ENCODE measurements around the gene CEACAM7.
A peak's percentile ranks its signal among the peaks of the same experiment; 100 is the strongest.
"Not testable (repeated sequence)": the region's sequence is repeated elsewhere in the genome, so short reads cannot be mapped to it uniquely, and the experiment has no call there.

The CEACAM7 gene

DNA sequence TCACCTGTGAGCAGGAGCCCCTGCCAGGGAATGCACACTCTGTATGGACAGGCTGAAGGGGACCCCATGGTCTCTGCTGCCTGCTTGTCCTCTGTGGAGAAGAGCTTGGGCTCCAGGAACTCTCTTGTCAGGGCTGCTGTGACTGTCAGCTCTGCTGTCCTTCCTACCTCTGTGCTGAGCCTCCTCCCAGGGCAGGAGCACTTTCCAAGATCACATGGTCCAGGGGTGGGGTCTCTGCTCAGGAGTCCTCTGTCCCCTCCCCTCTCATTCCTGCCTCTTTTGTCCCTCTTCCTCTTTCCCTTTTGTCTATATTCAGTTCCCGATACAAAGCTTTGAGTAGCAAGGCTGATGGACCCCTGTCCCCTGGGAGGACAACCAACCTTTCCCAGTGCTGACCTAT, at the start of gene CEACAM7:
CEACAM7 (minus strand) TSS at position 173 of the 400 bp plus-strand sequence; CDS start at position 68, 105 bp downstream.
- no peak for DNase-seq (ENCODE audit: low spot score)

DNA sequence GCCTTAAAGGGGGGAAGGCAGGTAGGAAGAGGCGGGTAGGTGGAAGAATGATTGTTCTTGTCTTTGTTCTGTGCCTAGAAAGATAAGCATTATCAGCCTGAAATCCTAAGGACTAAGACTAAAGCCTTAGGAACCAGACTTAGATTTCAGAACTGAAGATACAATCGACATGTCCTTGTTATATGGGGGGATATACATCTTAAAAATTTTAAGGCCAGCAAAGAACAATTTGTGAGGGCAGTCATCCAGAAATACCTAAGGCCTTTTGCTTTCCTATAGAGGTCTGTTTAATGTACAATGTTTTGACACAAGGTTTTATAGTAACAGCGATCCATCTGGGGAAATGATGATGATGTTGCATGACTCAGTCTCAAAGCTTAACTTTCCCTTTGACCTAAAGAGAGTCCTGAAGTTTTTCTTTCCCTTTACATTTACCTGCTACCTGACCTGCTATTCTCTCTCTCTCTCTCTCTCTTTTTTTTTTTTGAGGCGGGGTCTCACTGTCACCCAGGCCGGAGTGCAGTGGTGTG, 47.1 kb upstream of the CEACAM7 start:
- DNase-seq (ENCODE audit: low spot score) = no peak

DNA sequence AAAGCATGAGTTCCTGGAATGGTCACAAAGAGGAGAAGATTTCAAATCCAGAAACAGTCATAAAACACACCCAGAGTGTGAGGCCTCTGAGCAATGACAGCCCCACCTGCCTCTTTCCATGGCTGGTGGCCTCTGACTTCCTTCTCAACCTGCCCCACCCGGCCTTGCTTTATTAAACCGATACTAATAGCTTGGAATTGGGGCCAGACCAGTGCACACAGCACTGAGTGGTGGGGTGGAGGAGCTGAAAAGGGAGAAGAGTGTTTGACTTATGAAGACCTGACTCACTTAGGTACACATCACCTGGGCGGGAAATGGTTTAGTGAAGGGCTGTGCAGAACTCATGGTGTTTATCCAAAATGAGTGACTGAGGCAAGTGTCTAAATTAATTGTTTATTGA, 46.5 kb upstream of the CEACAM7 start:
- DNase-seq (ENCODE audit: low spot score) = no peak

DNA sequence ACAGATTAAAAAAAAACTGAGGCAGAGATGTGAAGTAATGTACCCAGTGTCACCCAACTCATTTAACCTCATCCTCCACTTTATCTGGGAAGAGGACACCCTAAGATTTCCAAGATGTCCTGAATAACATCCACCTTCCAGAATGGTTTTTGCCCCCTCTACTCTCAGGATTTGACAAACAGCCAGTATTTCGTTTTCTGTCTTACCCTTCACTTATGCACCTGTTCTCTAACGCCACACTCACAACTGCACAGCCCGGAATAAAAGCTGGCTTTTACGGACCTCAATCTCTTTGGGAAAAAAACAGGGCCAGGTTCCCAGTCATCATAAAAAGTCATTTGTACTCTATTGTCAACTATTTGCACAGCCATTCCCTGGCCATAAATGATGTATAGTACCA, 46.1 kb upstream of the CEACAM7 start:
- no peak for DNase-seq (ENCODE audit: low spot score)

DNA sequence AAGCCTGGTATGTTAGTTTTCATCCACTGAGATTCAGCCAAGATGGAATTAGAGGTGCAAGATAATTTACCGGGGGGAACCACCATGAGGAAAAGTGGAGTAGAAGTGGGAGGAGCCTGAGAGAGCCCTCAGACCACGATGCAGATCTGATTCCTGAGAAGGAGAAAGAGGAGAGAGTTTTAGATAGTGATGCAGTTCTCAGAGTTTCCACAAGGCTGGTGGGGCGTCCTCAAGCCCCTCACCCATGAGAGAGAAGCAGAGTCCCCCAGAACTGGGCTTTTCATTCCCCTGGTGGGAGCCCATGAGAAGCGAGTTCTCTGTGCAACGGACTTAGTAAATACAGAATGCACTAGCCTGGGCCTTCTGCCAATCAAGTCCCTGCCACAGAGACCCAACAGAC, 38.4 kb upstream of the CEACAM7 start:
- DNase-seq (ENCODE audit: low spot score) = no peak

DNA sequence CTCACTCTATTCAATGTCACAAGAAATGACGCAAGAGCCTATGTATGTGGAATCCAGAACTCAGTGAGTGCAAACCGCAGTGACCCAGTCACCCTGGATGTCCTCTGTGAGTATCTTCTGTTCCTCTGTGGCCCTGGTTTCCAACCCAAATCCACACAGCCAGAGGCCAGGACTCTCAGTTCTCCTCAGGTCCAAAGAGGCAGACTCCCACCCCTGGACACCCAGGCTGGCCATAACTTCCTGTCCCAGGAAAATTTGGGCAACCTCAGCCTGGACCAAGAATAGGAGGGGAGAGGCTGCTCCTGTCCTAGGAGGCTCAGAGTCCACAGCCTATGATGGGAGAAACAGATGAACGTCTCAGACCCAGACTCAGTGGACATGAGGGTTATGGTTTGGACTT, 32.0 kb upstream of the CEACAM7 start:
- no peak for DNase-seq (ENCODE audit: low spot score)

DNA sequence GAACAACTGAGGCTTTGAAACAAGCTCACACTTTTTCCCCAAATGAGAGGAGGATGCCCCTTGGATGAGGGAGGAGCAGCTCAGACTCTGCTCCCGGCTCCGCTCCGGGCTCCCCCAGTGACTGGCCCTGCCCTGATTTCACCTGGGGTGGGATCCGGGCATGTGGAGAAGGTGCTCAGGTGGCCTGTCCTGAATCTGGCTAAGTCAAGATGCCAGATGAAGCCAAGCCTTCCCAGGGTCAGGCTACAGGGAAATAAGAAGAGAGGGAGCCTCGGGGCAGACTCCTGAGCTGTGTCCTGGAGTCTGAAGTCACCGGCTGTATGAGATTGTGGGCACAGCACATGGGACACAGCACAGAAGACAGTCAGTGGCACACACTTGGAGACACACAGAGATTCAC, 30.7 kb upstream of the CEACAM7 start:
- DNase-seq (ENCODE audit: low spot score) = no peak

DNA sequence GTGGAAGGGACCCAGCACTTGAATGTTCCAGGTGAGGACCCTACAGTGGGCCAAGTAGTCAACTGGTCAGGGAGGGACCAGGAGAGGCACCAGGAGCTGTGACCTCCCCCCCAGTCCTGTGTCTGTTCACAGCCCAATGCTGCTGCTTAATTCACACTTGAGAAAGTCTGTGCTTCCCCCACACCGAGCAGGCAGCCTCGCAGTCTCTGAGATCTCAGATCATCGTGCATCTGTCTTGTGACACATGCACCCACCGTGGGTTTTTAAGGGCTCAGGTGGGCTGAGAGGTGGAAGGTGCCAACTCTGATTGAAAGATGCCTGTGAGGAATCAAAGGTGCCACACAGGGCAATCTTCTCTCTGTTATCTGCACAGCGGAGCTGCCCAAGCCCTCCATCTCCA, 26.5 kb upstream of the CEACAM7 start:
- no peak for DNase-seq (ENCODE audit: low spot score)

DNA sequence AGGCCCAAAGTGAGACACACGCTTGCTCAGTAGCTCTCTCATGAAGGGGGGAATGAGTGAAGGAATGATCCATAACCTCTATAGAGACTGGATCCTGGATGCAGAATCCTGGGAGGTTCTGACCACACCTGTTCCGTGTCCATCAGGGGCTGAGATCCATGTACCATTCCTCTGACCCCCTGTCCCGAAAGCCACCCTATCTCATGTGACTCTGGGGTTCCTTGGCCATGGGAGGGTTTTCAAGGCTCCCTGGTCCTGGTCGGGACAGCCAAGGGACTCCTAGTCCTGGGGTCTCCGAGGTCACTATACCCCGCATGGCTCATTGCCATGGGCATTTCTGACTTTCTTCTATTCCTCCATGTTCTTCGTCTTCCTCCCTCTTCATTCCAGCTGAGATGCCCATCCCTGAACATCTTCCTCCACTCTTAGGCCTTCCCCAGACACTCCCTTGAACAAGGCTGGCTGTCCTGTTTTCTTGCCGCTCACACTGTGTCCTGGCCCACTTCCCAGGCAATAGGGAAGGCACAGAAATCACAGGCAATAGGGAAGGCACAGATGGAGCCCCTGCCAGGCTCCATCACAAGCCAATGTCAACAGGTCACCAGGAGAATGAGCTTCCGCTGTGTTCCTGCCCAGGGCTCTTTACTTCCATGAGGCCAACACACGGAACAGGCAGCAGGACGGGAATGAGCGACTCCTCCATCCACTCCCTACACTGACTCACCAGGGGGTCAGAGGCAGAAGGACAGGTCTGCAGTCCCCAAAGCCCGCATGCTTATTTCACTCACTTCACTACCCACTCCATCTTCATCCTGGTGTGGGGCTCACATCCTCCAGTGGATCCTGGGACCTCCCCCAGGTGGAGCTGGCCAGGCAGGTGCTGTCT, 23.5 kb upstream of the CEACAM7 start:
- no peak for DNase-seq (ENCODE audit: low spot score)

DNA sequence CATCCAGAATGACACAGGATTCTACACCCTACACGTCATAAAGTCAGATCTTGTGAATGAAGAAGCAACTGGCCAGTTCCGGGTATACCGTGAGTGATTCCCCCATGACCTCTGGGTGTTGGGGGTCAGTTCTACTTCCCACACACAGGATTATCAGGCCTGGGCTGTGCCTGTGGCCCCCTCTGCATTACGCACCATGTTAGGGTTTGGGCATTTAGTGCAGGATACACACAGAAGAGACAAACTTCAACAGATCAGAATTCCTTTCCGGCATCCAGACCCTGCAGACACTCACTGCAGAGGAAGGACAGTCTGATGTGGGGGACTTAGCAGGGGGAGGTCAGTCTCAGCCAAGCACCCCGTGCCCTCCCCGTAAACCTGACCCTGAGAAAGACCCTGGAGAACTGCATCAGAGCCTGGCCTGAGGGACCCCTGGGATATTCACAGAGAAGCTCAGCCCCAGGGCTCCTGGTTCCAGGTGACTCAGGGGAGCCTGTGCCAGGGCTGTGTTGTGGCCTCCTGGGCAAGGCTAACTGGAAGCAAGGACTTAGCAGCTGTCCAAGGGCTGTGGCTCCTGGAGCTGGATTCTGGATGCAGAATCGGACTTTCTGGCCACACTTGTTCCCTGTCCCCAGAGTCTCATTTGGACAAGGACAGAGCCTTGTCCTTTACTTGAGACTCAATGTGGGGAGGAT, 22.0 kb upstream of the CEACAM7 start:
- DNase-seq (ENCODE audit: low spot score) = no peak

DNA sequence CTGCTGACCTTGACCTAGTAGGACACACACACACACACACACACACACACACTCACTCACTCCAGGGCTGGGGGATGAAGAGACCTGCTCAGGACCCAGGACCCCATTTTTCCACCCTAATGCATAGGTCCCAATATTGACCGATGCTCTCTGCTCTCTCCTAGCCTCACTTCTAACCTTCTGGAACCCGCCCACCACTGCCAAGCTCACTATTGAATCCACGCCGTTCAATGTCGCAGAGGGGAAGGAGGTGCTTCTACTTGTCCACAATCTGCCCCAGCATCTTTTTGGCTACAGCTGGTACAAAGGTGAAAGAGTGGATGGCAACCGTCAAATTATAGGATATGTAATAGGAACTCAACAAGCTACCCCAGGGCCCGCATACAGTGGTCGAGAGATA, 21.4 kb upstream of the CEACAM7 start:
- DNase-seq (ENCODE audit: low spot score) = not testable (repeated sequence)

DNA sequence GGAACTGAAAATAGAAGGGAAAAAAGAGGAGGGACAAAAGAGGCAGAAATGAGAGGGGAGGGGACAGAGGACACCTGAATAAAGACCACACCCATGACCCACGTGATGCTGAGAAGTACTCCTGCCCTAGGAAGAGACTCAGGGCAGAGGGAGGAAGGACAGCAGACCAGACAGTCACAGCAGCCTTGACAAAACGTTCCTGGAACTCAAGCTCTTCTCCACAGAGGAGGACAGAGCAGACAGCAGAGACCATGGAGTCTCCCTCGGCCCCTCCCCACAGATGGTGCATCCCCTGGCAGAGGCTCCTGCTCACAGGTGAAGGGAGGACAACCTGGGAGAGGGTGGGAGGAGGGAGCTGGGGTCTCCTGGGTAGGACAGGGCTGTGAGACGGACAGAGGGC, 20.4 kb upstream of the CEACAM7 start, which contains the start of gene CEACAM5:
CEACAM5 (plus strand) TSS at position 146 of the 400 bp plus-strand sequence; CDS start at position 252, 106 bp downstream.
- no peak for DNase-seq (ENCODE audit: low spot score)

DNA sequence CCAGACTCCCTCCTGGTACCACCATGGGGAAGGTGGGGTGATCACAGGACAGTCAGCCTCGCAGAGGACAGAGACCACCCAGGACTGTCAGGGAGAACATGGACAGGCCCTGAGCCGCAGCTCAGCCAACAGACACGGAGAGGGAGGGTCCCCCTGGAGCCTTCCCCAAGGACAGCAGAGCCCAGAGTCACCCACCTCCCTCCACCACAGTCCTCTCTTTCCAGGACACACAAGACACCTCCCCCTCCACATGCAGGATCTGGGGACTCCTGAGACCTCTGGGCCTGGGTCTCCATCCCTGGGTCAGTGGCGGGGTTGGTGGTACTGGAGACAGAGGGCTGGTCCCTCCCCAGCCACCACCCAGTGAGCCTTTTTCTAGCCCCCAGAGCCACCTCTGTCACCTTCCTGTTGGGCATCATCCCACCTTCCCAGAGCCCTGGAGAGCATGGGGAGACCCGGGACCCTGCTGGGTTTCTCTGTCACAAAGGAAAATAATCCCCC, 19.9 kb upstream of the CEACAM7 start:
- no peak for DNase-seq (ENCODE audit: low spot score)

DNA sequence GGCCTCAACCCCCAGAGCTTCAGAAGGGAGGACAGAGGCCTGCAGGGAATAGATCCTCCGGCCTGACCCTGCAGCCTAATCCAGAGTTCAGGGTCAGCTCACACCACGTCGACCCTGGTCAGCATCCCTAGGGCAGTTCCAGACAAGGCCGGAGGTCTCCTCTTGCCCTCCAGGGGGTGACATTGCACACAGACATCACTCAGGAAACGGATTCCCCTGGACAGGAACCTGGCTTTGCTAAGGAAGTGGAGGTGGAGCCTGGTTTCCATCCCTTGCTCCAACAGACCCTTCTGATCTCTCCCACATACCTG, 19.4 kb upstream of the CEACAM7 start:
- no peak for DNase-seq (ENCODE audit: low spot score)

DNA sequence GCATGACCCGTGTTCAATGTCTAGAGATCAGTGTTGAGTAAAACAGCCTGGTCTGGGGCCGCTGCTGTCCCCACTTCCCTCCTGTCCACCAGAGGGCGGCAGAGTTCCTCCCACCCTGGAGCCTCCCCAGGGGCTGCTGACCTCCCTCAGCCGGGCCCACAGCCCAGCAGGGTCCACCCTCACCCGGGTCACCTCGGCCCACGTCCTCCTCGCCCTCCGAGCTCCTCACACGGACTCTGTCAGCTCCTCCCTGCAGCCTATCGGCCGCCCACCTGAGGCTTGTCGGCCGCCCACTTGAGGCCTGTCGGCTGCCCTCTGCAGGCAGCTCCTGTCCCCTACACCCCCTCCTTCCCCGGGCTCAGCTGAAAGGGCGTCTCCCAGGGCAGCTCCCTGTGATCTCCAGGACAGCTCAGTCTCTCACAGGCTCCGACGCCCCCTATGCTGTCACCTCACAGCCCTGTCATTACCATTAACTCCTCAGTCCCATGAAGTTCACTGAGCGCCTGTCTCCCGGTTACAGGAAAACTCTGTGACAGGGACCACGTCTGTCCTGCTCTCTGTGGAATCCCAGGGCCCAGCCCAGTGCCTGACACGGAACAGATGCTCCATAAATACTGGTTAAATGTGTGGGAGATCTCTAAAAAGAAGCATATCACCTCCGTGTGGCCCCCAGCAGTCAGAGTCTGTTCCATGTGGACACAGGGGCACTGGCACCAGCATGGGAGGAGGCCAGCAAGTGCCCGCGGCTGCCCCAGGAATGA, 18.9 kb upstream of the CEACAM7 start:
- DNase-seq (ENCODE audit: low spot score) = peak; percentile 57

DNA sequence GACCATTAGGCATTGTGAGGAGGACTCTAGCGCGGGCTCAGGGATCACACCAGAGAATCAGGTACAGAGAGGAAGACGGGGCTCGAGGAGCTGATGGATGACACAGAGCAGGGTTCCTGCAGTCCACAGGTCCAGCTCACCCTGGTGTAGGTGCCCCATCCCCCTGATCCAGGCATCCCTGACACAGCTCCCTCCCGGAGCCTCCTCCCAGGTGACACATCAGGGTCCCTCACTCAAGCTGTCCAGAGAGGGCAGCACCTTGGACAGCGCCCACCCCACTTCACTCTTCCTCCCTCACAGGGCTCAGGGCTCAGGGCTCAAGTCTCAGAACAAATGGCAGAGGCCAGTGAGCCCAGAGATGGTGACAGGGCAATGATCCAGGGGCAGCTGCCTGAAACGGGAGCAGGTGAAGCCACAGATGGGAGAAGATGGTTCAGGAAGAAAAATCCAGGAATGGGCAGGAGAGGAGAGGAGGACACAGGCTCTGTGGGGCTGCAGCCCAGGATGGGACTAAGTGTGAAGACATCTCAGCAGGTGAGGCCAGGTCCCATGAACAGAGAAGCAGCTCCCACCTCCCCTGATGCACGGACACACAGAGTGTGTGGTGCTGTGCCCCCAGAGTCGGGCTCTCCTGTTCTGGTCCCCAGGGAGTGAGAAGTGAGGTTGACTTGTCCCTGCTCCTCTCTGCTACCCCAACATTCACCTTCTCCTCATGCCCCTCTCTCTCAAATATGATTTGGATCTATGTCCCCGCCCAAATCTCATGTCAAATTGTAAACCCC, 17.5 kb upstream of the CEACAM7 start:
- DNase-seq (ENCODE audit: low spot score) = no peak

DNA sequence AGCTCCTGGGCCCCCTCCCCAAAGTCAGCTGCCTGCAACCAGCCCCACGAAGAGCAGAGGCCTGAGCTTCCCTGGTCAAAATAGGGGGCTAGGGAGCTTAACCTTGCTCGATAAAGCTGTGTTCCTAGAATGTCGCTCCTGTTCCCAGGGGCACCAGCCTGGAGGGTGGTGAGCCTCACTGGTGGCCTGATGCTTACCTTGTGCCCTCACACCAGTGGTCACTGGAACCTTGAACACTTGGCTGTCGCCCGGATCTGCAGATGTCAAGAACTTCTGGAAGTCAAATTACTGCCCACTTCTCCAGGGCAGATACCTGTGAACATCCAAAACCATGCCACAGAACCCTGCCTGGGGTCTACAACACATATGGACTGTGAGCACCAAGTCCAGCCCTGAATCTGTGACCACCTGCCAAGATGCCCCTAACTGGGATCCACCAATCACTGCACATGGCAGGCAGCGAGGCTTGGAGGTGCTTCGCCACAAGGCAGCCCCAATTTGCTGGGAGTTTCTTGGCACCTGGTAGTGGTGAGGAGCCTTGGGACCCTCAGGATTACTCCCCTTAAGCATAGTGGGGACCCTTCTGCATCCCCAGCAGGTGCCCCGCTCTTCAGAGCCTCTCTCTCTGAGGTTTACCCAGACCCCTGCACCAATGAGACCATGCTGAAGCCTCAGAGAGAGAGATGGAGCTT, 15.7 kb upstream of the CEACAM7 start:
- DNase-seq (ENCODE audit: low spot score) = no peak

DNA sequence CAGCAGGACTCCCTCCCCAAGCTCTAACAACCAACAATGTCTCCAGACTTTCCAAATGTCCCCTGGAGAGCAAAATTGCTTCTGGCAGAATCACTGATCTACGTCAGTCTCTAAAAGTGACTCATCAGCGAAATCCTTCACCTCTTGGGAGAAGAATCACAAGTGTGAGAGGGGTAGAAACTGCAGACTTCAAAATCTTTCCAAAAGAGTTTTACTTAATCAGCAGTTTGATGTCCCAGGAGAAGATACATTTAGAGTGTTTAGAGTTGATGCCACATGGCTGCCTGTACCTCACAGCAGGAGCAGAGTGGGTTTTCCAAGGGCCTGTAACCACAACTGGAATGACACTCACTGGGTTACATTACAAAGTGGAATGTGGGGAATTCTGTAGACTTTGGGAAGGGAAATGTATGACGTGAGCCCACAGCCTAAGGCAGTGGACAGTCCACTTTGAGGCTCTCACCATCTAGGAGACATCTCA, 14.1 kb upstream of the CEACAM7 start:
- no peak for DNase-seq (ENCODE audit: low spot score)

DNA sequence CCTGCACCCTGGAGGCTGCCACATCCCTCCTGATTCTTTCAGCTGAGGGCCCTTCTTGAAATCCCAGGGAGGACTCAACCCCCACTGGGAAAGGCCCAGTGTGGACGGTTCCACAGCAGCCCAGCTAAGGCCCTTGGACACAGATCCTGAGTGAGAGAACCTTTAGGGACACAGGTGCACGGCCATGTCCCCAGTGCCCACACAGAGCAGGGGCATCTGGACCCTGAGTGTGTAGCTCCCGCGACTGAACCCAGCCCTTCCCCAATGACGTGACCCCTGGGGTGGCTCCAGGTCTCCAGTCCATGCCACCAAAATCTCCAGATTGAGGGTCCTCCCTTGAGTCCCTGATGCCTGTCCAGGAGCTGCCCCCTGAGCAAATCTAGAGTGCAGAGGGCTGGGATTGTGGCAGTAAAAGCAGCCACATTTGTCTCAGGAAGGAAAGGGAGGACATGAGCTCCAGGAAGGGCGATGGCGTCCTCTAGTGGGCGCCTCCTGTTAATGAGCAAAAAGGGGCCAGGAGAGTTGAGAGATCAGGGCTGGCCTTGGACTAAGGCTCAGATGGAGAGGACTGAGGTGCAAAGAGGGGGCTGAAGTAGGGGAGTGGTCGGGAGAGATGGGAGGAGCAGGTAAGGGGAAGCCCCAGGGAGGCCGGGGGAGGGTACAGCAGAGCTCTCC, 13.5 kb upstream of the CEACAM7 start:
- DNase-seq (ENCODE audit: low spot score) = no peak

Data from AG20443 (cell line).